ENCODE data around the gene AKAP12.
"Not testable (repeated sequence)": the region's sequence is repeated elsewhere in the genome, so short reads cannot be mapped to it uniquely, and the experiment has no call there.

AKAP12 gene

DNA sequence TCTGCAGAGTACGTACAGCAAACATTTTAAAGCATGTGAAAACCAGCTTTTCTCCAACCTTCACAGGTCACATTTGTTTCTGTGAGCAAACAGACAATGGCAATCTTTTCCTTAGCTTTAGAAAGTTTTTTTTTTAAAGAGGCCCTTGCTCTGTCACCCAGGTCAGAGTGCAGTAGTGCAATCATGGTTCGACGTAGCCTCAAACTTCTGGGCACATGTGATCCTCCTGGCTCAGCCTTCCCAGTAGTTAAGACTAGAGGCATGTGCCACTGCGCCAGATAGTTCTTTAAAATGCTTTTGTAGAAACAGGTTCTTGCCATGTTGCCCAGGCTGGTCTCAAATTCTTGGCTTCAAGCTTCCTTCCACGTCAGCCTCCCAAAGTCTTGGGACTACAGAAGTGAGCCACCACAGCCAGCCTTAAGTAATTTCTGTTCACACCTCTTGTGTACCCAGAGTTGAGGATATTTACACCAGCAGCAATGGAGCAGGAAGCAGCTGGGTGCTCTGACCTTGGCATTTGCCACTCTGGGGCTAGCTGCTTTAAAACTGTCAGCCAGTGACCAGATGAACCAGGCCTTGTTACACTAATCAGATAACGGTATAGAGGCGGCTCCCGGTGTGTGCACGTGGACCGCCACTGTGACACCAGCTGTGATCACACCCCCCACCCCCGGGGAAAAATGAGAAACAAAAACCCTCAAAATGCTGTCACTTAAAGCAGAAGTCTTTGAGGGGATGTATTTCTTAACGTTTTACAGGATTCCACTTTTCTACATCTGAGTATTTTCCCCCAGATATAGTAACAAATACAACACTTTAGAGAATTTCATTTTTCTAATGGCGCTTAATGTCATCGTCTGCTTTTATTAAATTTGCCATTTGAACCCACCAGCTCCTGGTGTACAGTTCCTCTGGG, 71.3 kb downstream of the AKAP12 start:
- Histone ChIP-seq H3K79me2 (ENCODE audit: control insufficient read depth, low read length) (no peaks in the 10 kb centered on the region), H3K9me2 (replicated peaks; ENCODE audit: control insufficient read depth, low read length) (no peaks in the 10 kb centered on the region), H4K20me1 (ENCODE audit: control insufficient read depth, insufficient read depth, low read depth, low read length) (no peaks in the 10 kb centered on the region), H3K4me3 (ENCODE audit: low read length) (no peak overlapping the region), H3K36me3 (ENCODE audit: control insufficient read depth, low read length) (no peaks in the 10 kb centered on the region), H3K27me3 (ENCODE audit: control insufficient read depth, low read length) (0 out of 2 replicates have a peak, but pooled peaks cover 3% of the 10 kb centered on the region), H3K9me3 (ENCODE audit: control insufficient read depth, insufficient read depth, low read length) (no peaks in the 10 kb centered on the region), H3K4me1 (ENCODE audit: control insufficient read depth, low read length) (no peaks in the 10 kb centered on the region), H3F3A (ENCODE audit: control insufficient read depth, insufficient read depth) (no peaks in the 10 kb centered on the region), H3K27ac (ENCODE audit: low read depth, low read length) (no peak overlapping the region), H3K4me2 (ENCODE audit: low read length) (no peak overlapping the region)
- TF ChIP-seq, protein P1, sequence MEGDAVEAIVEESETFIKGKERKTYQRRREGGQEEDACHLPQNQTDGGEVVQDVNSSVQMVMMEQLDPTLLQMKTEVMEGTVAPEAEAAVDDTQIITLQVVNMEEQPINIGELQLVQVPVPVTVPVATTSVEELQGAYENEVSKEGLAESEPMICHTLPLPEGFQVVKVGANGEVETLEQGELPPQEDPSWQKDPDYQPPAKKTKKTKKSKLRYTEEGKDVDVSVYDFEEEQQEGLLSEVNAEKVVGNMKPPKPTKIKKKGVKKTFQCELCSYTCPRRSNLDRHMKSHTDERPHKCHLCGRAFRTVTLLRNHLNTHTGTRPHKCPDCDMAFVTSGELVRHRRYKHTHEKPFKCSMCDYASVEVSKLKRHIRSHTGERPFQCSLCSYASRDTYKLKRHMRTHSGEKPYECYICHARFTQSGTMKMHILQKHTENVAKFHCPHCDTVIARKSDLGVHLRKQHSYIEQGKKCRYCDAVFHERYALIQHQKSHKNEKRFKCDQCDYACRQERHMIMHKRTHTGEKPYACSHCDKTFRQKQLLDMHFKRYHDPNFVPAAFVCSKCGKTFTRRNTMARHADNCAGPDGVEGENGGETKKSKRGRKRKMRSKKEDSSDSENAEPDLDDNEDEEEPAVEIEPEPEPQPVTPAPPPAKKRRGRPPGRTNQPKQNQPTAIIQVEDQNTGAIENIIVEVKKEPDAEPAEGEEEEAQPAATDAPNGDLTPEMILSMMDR (IDR thresholded peaks at IDR 0.05; ENCODE audit: low read depth, low read length, poor library complexity, severe bottlenecking), result no peak
- TF ChIP-seq EZH2phosphoT487 (IDR thresholded peaks at IDR 0.05; ENCODE audit: borderline replicate concordance, low read length), result no peak

DNA sequence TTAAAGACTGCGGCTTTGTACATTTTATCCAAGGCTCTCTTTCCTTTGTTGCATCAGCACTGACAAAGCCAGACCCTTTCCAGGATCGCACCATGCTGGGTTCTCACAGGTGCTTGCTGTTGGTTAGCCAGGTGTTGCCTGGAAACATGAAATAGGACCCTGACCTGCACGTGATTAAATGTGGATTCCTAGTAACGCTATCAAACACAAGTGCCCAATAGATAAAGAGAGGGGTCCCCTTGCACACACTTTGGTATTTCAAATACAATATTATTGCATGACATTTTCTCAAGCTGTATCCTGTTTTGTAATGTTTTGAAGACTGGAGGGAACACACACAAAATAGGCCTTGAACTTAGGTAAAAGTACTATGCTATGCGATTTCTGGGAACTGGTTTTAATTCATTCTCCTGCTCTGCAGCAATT, 73.3 kb downstream of the AKAP12 start:
- H3K4me1 ChIP-seq (ENCODE audit: control insufficient read depth, low read length), result no peaks in the 10 kb centered on the region
- no peaks in the 10 kb centered on the region for H3K36me3 ChIP-seq (ENCODE audit: control insufficient read depth, low read length)
- H3K4me3 ChIP-seq (ENCODE audit: low read length), result no peak overlapping the region
- H3K9me2 ChIP-seq (replicated peaks; ENCODE audit: control insufficient read depth, low read length), result no peaks in the 10 kb centered on the region
- H3K4me2 ChIP-seq (ENCODE audit: low read length), result no peak overlapping the region
- TF ChIP-seq EZH2phosphoT487 (IDR thresholded peaks at IDR 0.05; ENCODE audit: borderline replicate concordance, low read length), result no peak
- TF ChIP-seq, protein P1 (IDR thresholded peaks at IDR 0.05; ENCODE audit: low read depth, low read length, poor library complexity, severe bottlenecking), result no peak
- H3K27ac ChIP-seq (ENCODE audit: low read depth, low read length), result no peak overlapping the region
- H4K20me1 ChIP-seq (ENCODE audit: control insufficient read depth, insufficient read depth, low read depth, low read length), result no peaks in the 10 kb centered on the region
- H3K79me2 ChIP-seq (ENCODE audit: control insufficient read depth, low read length), result no peaks in the 10 kb centered on the region
- H3F3A ChIP-seq (ENCODE audit: control insufficient read depth, insufficient read depth), result no peaks in the 10 kb centered on the region
- H3K27me3 ChIP-seq (ENCODE audit: control insufficient read depth, low read length), result peaks cover 10% of the 10 kb centered on the region
- no peaks in the 10 kb centered on the region for H3K9me3 ChIP-seq (ENCODE audit: control insufficient read depth, insufficient read depth, low read length)

DNA sequence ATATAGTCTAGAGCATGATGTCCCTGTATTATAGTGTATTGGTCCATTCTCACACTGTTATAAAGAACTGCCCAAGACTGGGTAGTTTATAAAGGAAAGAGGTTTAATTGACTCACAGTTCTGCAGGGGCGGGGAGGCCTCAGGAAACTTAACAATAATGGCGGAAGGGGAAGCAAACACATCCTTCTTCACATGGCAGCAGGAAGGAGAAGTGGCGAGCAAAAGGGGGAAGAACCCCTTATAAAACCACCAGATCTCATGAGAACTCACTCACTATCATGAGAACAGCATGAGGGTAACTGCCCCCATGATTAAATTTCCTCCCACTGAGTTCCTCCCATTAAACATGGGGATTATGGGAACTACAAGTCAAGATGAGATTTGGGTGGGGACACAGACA, 75.9 kb downstream of the AKAP12 start:
- not testable (repeated sequence) for H3K27me3 ChIP-seq (ENCODE audit: control insufficient read depth, low read length); H3K9me2 ChIP-seq (replicated peaks; ENCODE audit: control insufficient read depth, low read length); H3K79me2 ChIP-seq (ENCODE audit: control insufficient read depth, low read length); H3K27ac ChIP-seq (ENCODE audit: low read depth, low read length); H4K20me1 ChIP-seq (ENCODE audit: control insufficient read depth, insufficient read depth, low read depth, low read length); H3K4me1 ChIP-seq (ENCODE audit: control insufficient read depth, low read length); H3K4me2 ChIP-seq (ENCODE audit: low read length); H3K4me3 ChIP-seq (ENCODE audit: low read length); H3F3A ChIP-seq (ENCODE audit: control insufficient read depth, insufficient read depth); H3K36me3 ChIP-seq (ENCODE audit: control insufficient read depth, low read length); H3K9me3 ChIP-seq (ENCODE audit: control insufficient read depth, insufficient read depth, low read length)

Measured in DOHH2 (cell line).